Measurements from ENCODE around the gene AUTS2.
A peak's percentile ranks its signal among the peaks of the same experiment; 100 is the strongest.

The AUTS2 gene

DNA sequence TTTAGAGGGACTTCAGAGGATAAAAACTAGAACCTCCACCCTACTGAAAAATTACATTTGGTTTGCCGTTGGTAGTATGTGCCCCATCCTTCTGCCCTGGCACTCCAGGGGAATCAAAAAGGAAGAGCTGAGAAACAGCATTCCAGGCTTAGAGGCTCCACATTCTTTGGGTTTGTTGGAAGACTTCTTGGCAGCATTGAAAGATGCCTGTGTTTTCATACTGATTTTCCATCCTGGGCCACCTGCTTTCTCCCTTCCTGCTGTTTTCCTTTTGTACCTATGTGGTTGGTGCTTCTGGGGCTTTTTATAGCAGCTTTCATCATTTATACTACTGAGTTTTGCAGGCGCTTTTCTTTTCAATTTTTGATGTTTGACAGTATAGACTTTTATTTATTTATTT, 61.7 kb downstream of the AUTS2 start:
- no peak for DNase-seq

DNA sequence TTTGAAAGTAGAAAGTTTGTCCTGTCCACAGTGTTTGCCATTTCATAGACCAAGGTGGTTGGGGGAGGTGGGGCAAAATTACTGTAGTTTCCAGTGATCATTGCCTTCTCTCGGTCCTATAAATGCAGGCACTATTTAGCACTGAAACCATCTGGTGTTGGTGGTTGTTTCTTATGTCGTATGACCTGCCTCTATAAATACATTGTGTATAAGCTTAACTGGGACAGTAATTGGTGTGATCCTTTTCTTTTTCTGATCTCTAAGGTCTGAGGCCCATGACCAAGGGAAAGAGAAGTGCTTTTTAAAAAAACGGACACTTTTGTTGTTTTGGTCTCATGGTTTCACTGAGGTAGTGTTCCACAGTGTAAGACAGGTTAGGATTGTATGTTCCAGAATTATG, 63.1 kb downstream of the AUTS2 start:
- no peak for DNase-seq

DNA sequence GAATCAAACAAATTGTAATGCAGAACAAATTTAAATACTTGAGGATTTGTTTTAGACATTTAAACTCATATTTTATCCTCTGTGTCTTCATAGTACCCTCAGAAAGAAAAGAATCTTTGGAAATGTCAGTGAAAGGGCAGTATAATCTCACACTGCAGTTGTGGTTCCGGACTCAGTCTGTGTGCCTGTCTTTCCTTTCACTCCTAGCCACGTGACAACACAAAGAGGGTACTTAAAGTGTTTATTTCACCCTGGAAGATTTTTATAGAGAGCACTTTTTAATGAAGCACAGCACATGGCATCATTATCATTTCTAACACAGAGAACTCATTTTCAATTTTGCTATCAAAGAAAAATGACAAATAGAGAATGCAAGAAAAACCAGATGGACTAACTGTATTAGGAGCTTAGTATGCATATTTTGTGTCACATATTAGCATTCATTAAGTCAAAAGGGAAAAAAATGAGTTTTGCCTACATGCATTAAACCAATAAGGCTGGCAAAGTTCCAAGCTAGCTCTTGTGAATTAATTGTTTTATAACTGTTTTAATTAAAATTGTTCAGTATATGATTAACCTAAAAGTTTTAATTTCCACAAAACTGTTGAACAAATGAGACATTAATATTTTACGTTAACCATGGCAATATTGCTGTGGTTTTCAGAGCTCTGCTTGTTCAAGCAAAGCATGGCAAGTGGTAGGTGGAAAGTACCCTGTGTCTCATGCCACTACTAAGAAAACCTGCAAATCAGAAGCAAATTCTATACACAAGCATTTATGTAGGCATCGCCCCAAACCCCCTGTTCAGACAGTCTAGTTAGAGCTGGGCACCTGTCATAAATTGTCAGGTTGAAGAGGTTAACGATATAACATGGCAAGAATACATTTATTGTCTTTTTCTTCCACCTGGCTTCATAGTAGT, 65.9 kb downstream of the AUTS2 start:
- no peak for DNase-seq

DNA sequence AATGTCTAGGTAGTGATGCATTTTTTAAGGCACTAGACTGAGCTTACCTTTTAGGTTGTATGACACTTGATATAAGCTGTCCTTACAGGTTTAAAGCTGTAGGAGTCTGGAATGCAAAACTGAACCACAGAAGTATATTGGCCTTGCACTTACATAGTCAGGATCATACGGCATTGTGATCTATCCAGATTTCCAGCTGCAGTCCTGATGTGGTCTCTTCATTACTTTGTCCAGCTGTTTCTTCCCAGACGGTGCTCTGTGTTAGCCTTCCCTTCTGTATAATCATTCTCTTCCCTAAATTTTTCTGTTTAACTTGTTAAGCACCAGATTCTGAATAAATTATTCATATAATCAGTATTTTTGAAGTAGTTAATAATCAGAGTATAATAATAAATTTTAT, 67.1 kb downstream of the AUTS2 start:
- DNase-seq: no peak

DNA sequence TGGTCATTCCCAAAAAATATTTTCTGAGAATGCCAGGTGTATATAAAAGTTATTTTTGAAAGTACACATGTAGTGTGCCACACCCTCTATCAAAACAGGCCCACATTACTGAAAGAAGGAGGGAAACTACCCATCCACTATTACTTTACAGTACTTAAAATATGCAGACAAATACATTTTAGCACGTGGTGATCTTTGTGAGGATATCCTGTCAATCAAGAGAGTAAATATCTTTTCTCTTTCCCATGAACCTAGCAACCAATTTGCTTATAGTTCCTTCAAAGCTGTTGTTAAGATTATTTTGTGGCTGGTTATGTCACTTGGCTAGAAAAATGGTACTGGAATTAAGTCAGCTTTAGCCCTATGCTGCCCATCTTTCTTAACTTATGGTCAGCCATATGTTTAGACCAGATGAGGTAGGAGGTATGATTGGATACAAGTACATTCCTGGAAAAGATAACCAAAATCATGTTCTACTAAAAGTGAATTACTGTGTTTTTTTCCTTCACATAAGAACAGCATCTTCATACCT, 70.1 kb downstream of the AUTS2 start:
- no peak for DNase-seq

DNA sequence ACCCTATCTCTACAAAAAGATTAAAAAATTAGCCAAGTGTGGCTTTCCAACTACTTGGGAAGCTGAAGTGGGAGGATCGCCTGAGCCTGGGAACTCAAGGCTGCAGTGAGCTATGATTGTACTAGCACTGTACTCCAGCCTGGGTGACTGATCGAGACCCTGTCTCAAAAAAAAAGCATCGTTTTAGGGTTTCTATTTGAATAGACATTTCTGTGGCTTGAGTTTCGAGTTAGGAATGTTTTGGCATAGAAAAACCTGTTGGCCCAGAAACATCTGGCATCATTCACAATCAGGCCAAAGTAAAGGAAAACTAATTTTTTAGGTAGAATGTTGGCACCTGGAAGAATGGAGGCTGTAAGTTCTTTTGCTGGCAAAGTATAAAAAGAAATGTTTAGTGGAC, 72.4 kb downstream of the AUTS2 start:
- no peak for DNase-seq

DNA sequence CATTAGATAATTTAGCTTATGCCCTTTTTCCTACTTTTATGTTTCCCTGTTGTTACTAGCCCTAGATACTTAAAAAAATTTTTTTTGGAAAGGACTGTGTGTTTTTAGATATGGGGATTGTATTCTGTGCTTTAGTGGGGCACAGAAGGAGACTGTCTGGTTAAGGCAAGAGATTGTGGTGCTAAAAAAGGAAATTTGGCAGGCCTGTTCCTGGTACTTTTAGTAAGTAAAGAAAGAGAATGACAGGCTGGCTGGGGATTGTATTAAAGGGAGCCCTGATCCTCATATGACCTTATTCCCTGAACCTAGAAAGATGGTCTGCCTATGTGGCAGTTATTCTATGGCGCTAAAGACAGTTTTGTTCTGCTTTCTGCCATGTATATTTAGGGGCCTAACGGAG, 74.8 kb downstream of the AUTS2 start:
- no peak for DNase-seq

DNA sequence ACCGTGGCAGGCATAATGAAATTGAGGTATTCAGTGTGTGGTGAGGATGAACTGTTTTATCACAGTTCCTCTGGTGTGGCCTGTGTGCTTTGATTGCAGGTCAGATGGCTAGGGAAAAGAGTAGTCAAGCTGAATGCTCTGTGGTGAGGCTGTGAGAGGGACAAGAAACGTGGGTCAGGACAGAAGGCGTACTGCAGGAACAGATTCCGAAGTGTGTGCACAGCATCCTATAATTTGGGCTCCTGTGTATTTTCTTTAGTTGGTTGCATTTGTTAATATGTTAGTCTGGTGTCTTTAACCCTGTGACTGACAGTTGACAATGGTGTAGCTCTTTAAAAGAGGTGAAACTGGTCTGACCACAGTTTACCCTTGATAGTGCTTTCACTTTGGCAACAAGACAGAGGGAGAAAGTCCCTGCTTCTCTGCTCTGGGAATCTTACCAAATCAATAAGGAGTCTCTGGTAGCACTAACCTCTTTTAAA, 76.5 kb downstream of the AUTS2 start:
- DNase-seq: no peak

DNA sequence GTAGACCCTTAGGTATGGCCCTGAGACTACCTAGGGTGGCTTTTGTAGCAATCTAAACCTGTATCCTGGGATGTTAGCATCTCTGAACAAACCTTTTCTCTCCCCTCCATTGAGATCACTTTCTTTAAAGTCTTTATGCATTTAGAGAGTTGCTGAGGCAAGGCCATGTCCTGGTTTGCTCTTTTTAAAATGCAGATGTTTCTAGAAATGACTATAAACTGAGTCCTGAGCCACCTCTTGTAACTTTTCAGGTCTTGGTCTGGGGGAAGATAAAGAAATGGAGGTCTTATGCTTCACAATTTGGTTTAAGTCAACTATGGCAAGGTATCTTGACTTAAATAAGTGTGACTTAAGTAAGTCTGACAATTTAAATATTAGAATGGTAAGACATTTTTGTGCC, 78.0 kb downstream of the AUTS2 start:
- DNase-seq: no peak

DNA sequence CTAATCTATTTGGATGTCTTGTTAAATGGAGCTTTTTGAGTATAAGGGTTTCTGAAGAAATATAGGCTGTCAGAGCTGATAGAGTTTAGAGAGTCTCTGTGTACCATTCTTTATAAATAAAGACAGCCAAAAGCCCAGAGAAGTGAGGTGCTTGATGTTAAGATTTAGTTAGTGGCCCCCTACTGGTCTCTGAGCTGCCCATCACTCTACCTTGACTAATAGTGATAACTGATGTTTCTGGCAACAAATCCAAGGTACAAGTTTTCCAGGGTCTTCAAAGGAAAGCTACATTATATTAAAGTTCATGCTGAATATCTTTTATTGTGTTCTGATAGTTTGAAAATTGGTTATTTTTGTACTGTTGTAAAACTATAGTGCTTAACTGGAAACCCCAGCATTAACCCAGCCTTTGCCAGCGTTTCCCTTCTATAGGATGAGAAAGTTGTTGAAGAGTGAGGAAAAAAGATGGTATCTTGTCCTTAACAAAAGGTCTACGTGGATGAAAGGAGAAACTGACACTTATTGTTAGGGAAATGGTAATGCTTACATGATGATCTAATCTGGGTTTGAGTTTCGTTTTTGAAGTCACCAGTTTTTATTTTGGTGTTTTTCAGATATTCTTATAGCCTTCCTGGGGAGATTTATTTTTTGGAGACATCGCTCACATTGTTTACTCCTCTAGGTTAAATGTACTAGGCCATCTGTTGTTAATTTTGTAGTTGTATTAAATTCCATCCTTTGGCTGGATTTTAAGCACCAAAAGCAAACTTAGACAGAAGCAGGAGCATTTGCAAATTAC, 79.0 kb downstream of the AUTS2 start:
- DNase-seq: peak; percentile 12

DNA sequence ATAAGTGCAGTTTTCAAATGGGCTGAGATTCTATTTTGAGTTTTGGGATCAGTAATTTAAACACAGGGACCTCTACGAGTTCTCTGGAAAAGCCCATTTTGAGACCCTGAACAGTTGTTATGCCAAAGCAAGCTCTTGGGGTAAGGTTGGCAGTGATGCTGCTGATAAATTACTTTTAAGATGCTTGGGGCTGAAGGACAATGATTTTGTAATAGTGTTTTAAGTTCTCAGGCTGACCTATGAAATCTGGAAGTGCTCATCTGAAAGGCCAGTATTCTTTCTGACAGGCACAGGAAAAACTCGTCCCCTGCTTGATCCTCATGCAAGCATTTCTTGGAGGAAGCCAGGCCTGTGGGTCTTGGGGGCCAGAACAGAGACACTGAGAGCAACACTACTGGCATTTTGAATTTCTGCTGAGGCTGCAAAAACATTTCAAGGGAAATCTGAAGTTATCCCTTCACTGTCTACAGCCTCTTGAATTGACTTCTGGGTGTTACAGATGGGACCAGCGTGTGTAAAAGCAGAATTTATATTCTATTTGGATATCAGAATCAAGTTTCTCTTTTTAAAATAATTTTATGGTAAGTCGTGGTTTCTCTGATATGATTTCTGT, 79.7 kb downstream of the AUTS2 start:
- no peak for DNase-seq

DNA sequence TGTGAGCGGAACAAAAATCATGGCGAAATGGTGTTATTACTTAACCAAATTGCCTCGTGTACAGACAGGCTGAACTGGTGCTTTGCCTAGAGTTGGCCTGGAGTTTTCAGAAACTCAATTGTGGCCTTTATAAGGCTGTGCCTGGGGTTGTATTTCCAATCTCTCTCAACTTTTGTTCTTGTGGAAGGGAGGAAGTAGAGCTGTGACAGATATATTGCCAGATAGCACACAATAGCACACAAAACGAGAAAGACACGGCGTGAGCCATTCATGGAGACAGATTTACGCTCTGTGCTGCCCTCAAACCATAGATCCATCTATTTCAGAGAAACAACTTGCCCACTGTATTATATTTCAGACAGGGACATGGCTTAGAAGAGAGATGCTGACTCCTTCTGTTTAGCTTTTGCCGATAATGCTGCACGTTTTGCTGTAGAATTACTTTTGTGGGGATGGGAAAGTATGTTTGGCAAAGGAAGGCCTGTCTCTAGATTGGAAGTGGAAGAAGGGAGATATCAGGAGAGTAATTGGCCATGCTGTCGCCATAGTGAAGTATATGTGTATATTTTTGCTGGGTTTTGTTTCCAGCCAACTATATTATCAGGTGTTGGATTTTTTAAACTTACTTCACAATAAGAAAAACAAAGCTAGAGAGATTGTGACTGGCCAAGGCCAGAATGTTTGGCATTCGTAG, 80.4 kb downstream of the AUTS2 start:
- no peak for DNase-seq

DNA sequence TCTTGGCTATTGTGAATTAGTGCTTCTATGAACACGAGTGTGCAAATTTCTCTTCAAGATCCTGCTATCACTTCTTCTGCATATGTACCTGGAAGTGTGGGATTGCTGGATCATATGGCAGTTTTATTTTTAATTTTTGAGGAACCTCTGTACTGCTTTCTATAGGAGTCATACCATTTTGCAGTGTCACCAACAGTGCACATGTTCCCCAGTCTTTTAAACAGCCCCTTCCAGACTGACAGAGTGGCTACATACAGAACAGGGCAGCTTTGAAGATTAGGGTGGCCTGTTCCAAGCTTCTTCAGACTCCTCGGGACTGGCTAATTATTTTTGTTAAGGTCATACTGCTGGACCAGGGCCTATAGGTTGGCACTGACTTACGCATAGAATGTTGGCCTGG, 82.9 kb downstream of the AUTS2 start:
- DNase-seq: no peak

DNA sequence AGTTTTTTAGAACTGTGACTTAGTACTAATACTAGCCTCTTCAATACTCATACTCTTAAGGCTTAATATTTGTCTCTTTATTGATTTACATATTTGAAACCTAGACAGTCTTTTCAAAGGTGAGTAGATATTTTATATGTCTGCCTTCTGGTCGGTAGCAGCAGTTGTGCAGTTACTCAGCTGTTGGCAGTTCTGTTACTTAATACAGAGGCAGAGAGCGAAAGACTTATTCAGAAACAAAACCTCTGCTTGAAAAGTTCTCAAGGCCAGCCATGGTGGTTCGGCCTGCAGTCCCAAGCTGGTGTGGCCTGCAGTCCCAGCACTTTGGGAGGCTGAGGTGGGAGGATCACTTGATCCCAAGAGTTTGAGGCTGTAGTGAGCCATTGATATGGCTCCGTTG, 84.2 kb downstream of the AUTS2 start:
- no peak for DNase-seq

DNA sequence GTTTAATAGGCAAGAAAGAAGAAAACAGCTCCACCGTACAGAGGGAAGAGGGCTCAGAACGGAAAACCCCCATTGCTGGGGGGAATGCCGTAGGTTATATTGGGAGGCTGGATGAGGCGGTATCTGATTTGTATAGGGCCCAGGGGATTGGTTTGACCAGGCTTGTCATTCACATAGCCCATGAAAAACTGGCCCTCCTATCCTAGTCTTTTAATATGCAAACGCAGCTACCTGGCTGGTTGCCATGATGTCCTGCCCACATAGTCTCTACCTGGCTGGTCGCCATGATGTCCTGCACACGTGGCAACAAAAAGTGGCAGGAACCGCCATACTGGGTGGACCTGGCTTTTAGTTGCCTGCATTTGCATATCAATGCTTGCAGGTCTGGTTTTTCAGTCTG, 84.7 kb downstream of the AUTS2 start:
- DNase-seq: no peak

DNA sequence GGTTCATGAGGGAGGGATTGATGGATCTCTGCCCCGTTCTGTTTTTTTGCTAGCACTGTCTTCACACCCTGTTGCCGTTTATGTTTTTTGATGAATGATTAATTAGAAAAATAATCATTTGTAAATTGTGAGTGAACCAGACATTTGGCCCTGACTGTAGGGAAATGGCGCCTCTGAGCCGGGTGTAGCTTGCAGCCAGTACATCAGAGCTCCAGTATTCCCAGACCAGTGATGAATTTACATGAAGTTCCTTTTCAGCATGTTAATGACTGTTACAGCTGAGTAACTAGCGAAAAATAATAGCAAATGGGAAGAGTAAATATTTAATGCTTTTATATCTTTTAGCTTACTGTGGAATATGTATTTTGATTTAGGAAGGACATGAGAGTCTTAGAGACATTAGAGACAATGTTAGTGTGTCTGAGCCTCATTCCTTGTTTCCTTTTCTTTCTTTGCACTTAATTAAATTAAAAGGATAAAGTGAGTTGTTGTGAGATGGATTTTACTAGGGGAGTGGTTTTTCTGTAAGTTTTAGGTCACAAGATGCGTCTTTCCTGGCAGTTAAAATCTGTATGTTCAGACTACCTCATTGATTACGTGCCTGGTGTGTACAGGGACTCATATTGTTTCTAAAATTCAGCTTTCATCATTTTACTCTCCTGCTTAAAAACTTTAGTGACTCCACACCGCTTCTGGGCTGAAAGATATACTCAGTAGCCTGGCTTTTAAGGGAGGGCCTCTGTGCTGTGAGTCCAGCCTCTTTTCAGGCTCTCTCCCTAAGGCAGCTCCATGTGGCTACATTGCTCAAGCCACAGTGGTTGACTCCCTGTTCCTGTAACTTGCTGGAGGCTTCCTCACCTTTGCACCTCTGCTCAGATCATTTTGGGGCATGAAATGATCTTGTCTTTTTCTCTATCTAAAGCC, 86.4 kb downstream of the AUTS2 start:
- DNase-seq: no peak

DNA sequence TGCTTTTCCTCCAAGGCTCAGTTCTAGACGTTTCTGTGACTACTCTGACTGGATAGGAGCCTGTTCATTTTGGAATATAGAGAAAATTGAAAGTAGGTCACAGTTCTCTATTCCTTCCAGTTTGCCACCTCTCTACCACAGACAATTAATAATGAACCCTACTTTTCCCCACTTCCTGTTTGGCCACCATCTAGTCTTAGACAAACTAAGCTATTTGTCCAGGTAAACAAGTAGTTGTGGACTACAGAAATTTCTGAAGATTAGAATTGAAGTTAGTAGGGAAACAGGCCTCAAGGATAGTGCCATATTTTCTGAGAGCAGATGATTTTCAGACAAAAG, 87.0 kb downstream of the AUTS2 start:
- no peak for DNase-seq

DNA sequence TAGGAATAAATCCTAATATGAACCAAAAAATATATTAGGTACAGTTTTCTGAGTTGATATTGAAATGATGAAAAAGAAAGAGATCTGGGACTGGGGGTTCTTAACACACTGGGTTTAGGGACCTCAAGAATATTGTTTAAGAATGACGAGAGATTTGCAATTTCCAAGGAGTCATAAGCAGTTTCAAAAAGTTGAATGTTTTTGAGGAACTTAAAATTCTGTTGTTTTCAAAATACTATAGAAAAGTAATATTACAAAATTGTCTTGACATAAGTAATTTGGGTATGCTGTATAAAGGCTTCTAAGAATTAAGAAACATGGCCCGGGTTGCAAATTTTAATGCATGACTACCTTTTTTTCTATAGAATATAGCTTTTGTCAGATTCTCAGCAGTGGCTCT, 88.1 kb downstream of the AUTS2 start:
- DNase-seq: no peak

DNA sequence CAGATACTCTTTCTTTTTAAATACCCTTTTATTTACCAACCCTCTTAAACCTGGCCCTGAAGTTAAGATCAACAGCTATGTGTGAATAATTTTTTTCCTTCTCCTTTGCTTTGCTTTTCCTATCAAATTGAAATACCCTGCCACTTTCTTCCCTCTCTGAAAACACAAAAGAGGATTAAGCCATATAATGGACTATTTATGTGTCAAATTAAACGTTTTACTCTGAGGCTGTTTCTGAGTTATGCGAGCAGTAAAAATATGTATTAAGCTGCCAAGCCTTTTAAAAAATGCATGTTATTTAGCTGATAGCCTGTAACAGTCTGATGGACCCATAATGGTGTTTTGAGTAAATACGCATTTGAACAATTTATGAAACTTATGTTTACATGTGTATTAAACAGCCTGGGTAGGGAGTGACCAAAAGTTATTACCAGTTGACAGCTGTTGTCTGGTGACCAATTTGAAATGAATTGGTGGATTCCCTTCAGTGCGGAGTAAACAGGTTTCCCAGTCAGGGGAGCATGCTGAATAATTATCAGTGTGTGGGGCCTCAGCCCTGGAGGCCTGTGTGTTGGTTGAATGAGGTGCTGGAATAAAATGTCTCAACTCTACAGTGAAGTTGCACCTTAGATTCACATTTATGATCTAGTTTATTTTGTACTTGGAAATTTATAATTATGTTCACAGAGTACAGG, 89.6 kb downstream of the AUTS2 start:
- DNase-seq: no peak

DNA sequence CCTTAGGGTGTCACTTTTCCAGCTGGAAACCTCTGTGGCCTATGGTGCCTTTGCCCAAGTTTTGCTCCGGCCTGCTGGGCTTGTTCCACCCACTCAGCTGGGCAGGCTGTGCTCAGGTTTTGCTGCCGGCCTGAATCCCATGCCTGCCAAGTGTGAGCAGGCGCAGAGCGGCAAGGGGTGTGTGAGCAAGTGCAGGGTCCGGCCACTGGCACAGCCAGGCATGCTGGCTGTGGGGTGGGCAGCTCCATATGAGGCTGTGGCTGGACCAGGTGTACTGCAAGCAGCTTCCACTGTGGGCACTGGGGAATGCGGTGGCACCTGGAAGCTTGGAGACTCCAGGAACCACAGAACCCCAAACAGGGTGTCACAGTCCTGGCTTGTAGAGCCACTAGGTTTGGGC, 92.1 kb downstream of the AUTS2 start:
- DNase-seq: no peak

DNA sequence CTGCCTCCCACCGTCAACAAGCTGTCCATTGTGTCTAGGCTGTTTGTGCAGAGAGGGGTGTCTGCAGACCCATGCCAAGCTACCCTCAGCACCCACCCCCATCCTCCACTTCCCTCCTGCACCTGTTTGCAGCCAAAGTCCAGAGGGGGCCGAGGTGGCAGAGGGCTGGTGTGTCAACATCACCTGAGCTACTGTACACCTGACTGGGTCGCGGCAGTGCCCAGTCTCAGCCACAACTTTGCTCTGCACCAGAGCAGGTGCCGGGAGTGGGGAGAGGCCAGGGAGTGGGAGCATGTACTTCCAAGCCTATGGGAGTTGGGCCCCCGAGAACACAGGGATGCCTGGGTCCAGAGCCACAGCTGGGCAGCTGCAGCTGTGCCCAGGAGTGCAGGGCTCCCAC, 93.1 kb downstream of the AUTS2 start:
- DNase-seq: no peak
